GM19468 (cell line): ENCODE results near the gene PHF23.

Source experiments
- ATAC-seq: cut with Tn5 transposase; IDR thresholded peaks from one replicate; pipeline ENCODE4 v1.9.1; 2021; ENCODE audit warnings: mild to moderate bottlenecking, moderate library complexity, moderate number of reproducible peaks; ENCODE audit not compliant: unreplicated experiment; ENCODE audit errors: extremely low read depth

The PHF23 gene

DNA sequence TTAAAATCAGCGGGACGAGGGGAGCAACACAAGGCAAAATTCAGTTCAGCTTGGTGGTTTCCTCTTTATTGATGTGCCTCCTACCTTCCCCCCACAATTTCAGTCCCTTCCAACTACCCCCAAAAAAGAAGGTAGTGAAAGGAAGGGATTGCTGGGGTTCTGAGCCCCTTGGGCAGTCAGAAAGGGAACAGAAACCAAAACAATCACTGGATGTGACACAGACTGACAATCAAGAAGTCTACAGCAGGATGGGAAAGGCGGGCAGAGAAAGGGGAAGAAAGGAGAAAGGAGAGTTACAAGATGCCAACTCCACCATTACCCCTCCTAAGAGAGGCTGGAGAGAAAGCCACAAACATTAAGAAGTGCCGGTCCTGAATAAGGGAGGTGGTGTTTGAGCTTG is 1.1 kb upstream of the PHF23 start:
- no peak for ATAC-seq

DNA sequence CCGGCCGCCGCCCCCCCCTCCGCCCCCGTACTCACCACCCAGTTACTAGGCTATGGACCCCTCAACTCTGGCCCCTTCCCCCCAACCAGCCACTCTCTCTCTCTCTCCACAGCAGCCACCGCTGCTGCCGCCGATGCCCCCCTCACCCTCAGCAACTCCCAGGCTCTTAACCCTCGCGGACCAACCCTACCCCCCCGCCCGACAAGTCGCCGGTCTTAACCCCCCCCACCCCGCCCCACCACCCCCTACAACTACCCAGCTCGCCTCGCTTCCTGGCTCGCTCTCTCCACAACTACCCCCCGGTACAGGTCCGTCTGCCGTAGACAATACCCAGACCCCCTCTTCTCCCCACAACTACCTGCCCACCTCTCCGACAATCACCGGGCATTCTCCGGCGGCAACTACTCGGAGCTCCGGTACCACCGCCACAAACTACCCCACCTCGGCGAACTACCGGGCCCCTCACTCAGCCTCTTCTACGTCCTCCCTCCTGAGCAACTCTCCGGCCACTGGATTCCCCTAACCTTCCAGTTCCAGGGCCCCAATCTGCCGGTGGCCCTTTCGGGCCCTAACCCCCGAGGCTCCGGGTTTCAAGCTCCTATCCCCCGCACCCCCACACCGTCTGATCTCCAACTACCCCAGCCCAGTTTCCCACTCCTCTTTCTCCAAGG is 702 bp downstream of the PHF23 start:
- no peak for ATAC-seq

DNA sequence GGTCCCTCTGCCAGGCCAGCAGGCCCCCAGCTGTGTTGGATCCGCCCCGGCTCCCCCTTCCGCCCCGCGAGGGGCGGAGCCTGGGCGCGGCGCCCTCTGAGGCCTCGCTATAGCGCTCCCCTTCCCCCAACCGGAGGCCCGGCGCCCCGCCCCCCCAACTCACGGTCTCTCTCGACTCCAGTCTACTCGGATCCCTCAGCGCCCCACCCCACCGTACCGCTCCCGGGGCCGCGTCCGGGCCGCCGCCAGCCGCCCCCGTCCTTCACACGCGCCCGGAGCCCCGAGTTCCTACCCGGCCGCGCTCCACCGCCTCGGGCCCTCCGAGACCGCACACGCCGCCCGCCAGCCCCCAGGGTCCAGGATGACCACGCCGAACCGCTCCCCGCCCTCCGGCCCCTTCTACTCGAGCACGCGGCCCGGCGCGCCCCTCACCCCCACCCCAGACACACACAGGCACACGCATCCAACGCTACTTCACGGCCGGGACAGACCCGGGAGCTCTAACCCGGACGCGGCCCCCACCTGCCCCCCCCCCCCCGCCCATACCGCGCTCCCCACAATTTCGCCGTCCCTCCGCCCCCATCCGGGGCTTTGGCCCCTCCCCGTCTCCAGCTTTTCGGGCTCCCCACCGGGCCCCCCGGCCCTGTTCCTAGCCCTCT is 1.4 kb downstream of the PHF23 start:
- ATAC-seq: no peak

DNA sequence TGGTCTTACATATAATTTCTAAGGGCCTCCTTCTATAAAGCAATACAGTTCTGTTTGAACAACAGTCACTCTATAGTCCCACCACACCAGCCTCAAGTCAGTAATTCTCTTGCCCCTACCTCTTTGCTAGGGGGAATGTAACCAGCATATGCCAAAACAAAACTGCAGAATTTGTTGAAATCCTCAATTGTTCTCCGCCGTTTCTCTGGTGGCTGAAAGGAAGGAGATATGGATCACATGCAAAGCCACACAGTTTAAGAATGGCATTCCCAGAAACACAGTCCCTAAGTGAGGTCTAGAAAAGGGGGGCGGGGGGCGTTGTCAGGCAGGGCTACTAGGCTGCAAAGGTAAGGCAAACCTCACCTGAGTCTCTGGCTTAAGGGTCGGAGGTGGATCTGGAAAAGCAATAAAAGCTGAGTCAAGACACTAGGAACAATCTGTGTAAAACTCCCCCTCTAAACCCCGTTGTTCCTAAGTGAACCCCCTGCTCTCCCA is 1.9 kb downstream of the PHF23 start:
- no peak for ATAC-seq

DNA sequence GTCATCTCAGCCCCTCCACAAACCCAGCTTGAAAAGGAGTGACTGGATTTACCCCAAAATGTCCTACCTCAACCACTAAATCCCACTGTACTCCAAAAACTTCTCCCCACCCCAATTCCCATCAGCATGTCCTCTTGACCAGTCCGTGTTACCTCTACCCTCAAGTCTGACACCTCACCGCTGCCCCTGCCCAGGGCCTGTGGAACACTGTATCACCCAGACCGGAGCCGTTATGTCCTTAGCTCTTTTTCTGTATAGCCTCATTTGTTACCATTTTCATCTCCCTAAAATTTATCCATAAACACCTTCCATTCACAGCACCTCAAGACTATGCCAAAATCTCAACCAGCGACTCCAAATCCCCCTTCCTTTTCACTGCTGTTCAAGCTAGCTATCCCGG is 2.4 kb downstream of the PHF23 start:
- ATAC-seq: no peak

DNA sequence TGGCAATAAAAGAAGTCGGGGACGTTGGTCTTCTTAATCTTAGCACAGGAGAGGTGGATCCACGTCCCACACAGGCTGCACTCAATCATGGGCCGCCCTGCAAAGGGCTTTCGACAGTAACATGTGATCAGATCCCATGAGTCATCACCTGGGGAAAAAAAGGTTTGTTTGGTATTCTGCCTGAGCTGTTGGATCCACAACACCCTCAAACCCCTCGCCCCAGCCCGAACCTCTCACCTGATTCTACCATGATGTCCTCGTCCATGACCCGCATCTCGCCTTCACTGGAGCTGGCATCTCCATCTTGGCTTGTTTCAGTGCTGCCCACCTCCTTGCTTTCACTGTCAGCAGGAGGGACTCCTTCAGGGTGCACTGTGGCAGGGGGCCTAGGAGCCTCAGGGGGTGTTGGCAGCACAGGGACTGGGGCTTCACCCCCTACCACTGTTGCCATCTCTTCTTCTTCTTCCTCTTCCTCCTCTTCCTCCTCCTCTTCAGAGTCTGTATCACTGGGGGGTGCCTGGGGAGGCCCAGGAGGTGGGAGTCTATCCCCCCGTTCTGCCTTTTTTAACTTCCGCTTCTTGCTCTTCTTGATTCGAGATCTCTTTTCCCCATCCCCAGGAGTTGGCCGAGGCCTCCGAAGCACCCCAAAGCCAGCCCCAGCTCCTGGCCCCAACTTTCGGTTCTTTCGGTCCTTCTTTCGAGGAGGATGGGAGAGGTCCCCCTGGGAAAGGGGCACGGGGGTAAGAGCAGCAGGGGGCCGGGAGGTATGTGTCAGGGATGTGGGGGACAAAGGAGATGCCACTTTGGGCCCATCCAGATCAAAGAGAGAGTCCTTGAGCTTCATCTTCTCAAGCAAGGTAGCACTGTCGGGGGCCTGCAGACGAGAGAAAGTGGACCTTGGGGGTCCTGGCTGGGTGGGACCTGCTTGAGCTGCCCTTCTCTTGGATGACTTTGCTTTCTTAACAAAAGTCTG is 3.3 kb downstream of the PHF23 start:
- ATAC-seq: no peak

DNA sequence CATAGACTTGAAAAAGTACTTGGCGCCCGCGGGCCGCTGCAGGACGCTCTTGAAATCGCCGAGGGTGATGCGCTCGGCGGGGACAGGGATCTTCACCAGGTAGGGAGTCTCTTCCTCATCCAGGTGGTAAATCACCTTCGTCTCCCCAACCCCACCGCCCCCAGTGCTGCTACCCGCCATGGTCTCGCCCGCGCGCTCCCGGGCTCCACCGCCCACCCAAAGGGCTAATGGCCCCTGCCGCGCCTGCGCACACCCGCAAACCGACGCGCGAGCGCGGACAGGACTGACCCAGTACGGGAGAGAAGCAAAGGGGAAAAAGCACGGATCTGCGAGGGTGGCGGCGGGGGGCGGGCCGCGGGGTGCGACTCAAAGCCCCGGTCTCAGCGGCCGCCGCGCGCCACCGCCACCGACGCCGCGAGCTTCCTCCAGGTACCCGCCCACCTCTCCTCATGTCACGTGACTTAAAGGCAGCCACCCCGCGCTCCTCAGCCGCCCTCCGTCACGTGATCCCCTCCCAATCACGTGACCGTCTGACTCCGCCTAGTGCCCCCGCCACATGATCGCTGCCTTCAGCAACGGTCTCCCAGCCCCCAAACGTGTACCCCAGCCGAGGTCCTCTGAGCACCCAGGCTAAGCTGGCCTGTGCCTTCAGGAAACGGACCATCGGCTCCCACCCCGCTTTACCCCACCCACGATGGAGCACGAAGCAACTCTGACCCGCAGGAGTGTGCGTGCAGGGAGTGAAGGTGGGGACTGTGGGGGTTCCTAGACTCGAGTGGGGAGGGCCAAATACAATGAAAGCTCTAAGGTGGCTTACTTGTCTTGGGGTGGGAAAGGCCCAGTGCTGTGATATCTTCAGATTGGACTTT is 4.9 kb downstream of the PHF23 start, which contains the start of gene DVL2:
DVL2 (minus strand) TSS at position 435 of the 869 bp plus-strand sequence; CDS start at position 180, 255 bp downstream.
- peak; percentile 59 for ATAC-seq

DNA sequence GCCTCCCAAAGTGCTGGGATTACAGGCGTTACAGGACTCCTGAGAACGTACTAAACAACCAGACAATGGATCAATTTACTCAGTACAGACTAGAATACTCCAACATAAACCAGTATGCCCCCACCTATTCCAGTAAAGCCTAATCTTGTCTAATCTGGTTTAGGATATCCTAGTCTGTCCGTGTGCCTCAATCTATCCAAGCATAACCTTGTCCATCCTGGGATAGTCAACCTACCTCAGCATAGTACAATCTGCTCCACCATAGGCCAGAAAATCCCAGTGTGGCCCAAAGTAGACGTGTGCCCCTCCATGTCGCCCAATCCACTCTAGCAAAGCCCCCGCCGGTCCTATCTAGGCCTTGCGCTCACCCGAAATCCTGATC is 5.6 kb downstream of the PHF23 start:
- ATAC-seq: no peak

DNA sequence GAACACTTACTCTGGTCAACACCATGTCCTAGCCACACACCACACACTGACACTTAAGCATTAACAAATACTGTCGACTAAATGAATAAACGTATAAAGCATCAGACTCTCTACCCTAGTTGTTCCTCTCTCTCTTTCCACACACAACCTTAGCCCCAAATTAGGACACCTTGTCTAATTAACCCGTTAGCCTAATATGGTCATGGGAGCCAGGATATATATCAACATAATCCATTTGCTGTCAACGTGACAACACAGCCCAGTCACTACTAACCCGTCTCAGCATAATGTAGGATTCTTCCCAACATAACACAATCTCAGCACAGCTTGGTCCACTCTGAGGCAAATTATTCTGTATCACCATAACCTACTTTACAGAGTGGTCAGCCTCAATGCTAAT is 7.1 kb downstream of the PHF23 start:
- no peak for ATAC-seq

DNA sequence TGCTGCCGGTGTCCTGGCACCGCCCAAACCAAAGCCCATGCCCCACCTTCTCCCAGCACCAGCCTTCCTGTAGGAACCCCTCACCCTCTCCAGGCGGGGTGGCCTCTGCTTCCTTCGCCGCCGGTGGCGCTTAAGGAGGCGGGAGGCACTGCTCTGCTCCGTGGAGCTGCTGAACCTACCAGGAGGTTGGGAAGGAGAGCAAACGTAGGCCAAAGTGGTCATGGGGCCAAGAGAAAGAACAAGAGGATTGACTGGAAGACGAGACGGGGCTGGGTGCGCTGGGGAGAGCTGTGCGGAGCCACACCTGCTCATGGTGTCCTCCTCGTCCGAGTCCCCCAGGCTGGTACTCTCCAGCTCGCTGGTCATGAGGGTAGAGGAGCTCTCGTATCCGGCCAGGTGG is 9.8 kb downstream of the PHF23 start:
- ATAC-seq: no peak

DNA sequence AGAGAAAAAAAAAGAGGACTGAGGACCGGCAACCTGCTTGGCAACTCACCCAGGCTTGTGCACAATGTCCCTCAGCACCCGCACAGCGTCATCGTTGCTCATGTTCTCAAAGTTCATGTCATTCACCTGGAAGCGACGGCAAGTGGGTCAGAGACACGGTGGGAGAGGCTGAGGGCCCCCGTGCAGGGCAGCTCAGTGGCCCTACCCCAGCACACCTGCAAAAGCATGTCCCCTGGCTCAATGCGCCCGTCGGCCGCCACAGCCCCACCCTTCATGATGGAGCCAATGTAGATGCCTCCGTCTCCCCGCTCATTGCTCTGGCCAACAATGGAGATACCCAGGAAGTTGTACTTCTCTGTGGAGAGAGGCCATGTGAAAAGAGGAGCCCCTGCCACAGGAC is 10.3 kb downstream of the PHF23 start:
- ATAC-seq: no peak

DNA sequence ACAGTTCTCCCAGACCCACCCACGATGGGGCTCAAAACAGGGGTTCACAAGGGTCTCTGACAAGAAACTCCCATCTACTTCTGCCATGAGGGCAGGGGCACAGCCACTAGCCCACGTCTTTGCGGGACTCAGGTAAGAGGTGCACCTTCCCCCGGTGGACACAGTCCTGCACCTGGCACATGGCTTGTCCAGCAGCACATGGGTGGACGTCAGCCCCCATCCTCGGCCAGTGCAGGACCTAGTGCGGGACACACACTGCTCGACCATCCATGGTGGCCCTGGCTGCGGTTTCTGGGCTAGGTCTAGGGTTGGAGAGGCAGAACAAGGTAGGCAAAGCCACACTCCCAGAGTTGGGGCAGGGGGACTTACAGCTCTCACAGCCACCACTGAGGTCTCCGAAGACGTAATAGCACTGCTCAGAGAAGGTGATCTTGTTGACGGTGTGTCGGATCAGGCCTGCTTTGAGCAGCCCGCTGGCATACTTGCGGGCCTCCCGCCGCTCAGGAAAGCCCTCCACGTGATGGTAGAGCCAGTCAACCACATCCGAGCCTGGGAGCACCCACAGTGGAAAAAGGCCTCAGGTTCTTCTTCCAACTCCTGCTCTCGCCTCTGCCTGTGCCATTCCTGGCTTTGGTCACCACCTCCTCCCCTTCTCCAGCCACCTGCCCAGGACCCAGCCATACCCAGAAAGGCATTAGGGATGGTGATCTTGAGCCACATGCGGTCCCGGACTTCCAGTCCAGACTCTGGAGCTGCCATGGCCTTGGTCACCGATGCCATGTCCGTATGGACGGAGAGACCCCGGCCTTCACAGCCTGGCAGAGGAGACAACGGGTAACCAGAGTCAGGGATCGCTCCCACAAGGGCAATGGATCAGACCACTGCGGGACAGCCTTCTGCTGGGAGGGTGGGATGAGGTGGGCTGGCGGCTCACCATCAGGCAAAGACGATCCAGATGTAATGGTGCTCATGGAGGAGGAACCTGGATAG is 12.2 kb downstream of the PHF23 start:
- no peak for ATAC-seq

DNA sequence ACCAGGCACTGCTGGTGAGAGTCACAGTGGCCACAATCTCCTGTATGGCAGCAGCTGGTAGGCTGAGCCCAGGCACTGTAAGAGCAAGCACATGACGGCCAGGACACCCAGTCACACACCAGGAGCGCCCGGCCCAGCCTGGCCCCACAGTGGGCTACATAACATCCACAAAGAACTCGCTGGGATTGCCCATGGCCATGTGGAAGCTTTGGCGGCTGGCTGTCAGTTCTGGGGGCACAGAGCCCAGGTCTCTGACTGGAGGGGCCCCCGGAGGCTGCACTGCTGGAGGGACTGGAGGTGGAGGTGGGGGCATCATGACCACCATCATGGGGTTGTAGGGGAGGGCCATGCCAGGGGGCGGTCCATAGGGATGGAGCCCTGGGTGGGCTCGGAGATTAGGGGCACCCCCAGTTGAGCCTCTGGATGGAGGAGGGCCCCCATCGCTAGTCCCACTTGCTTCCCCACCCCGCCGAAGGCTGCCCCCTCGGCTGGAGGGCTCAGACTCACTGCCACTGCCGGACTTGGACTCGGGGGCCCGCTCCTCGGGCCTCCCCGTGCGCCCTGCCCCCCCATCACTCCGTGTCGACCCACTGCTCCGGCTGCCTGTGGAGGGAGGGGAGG is 13.4 kb downstream of the PHF23 start:
- ATAC-seq: no peak

DNA sequence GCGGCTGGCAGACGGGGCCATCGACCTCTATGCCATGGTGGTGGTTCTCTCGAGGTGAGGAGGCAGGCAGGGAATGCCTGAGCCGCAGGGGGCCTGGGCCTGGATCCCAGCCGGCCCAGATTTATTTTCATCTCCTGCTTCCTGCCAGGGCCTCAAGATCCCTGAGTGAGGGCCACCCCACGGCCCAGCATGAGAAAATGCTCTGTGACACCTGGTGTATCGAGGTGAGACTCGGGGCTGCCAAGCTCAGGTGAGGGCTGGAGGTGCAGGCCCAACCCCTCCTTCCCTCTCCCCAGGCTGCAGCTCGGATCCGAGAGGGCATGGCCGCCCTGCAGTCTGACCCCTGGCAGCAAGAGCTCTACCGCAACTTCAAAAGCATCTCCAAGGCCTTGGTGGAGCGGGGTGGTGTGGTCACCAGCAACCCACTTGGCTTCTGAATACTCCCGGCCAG is 14.6 kb downstream of the PHF23 start:
- ATAC-seq: no peak

DNA sequence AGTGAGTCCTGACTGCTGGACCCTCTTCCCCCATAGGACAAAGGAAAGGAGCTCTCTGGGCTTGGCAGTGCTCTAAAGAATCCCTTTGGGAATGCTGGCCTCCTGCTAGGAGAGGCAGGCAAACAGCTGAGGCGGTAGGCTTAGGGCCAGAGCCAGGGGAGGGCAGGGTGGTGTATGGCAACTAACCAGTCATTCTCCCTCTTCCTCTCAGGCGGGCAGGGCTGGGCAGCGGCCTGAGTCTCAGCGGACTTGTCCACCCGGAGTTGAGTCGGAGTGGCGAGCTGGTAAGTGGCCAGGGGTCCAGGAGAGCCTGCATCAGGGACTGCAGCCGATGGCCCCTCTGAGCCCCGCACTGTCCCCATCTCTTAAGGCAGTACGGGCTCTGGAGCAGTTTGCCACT is 15.1 kb downstream of the PHF23 start:
- ATAC-seq: no peak

DNA sequence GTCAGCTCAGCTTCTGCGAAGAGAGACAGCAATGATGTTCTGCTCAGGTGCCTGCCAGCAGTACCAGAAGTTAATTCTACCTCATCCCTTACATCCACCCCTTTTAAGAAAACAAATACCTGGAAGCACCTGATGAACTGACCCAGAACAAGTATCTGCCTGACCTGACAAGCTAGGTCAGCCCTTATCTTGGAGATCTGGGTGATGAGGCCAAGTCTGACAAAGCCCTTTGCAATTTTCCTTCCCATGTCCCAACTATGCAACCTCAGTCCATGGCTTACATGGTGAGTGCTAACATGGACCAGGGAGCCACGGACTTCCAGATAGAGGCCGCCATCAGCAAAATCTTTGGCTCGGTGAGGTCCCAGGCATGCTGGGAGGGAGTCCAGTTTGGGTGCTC is 15.9 kb downstream of the PHF23 start:
- ATAC-seq: no peak

DNA sequence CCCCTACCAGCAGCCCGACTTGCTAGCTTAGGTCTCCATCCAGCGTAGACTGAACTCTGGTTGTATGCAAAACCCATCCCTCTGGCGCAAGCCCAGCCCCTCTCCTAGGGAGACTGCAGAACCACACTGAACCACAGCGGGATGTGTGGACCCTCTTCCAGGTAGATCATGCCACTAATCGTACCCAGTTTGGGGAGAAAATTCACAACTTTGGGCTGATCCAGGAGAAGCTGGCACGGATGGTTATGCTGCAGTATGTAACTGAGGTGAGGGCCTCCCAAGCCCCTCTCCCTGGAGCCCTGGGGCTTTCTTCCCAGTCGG is 16.3 kb downstream of the PHF23 start:
- no peak for ATAC-seq
